ENCODE data around the gene ITGB7. TPM values are rescaled to one million over a fixed set of nuclear protein-coding genes. Genes with fewer than 3 reads are reported as not detected.
A peak's percentile ranks its signal among the peaks of the same experiment; 100 is the strongest.
"Not testable (repeated sequence)": the region's sequence is repeated elsewhere in the genome, so short reads cannot be mapped to it uniquely, and the experiment has no call there.

ITGB7 gene
- total and polyA plus RNA-seq, 4 experiments from 2014 or later, result 271 to 397 (median 378) TPM

- Histone ChIP-seq H3K27me3 (ENCODE audit: insufficient read depth, low read length) (no peaks in the 10 kb centered on the region), H3K4me1 (ENCODE audit: insufficient read depth, low read length) (no peaks in the 10 kb centered on the region), H3K4me3 (ENCODE audit: low read length in 2 of 2) (no peak overlapping the region), H3K9me3 (ENCODE audit: control insufficient read depth in 1 of 2, low read length in 2 of 2) (no peaks in the 10 kb centered on the region), H3K36me3 (ENCODE audit: insufficient read depth, low read length) (no peaks in the 10 kb centered on the region), H3K27ac (ENCODE audit: low read depth, low read length) (no peak overlapping the region)
- ChIA-PET POLR2A (ENCODE audit: partially characterized antibody) (interaction anchor here (1.6 kb wide), 1 partner anchor 20 kb away, joined by 3 read pairs; no protein-coding TSS in a partner anchor), CTCF (ENCODE audit: partially characterized antibody) (interaction anchor here (1.1 to 3.5 kb wide), 2 partner anchors 13 to 173 kb away, joined by 3 to 18 read pairs; no protein-coding TSS in a partner anchor)
- H3K27ac Mint-ChIP-seq, result no peak overlapping the region
- H3K36me3 Mint-ChIP-seq, result peaks cover 16 to 20% of the 10 kb centered on the region in 2 donors
- H3K4me1 Mint-ChIP-seq, result peaks cover 0 to 3% (median under 1%) of the 10 kb centered on the region in 4 donors
- intact Hi-C loops (cut with micrococcal nuclease), result no loop called here
- DNase-seq, result no peak
- no peaks in the 10 kb centered on the region for H3K9me3 Mint-ChIP-seq
- H3K4me3 Mint-ChIP-seq, result no peak overlapping the region
- H3K27me3 Mint-ChIP-seq, result no peaks in the 10 kb centered on the region
These were observed 34.7 kb downstream of the ITGB7 start for GRCh38 chr12:53172352-53172751.

- H3K4me1 Mint-ChIP-seq, result peaks cover 0 to 3% (median under 1%) of the 10 kb centered on the region in 4 donors
- Histone ChIP-seq H3K27ac (ENCODE audit: low read depth, low read length) (no peak overlapping the region), H3K9me3 (ENCODE audit: control insufficient read depth in 1 of 2, low read length in 2 of 2) (no peaks in the 10 kb centered on the region), H3K4me3 (ENCODE audit: low read length in 2 of 2) (no peak overlapping the region), H3K27me3 (ENCODE audit: insufficient read depth, low read length) (no peaks in the 10 kb centered on the region), H3K4me1 (ENCODE audit: insufficient read depth, low read length) (no peaks in the 10 kb centered on the region), H3K36me3 (ENCODE audit: insufficient read depth, low read length) (no peaks in the 10 kb centered on the region)
- ChIA-PET CTCF (ENCODE audit: partially characterized antibody) (interaction anchor here (0.9 to 3.5 kb wide), 2 partner anchors 9 to 12 kb away, joined by 3 to 18 read pairs; partner anchors contain the start of gene CSAD), POLR2A (ENCODE audit: partially characterized antibody) (interaction anchor here (1.6 kb wide), 1 partner anchor 21 kb away, joined by 3 read pairs; no protein-coding TSS in a partner anchor)
- no peaks in the 10 kb centered on the region for H3K9me3 Mint-ChIP-seq
- no peaks in the 10 kb centered on the region for H3K27me3 Mint-ChIP-seq
- intact Hi-C loops (cut with micrococcal nuclease), result no loop called here
- H3K27ac Mint-ChIP-seq, result peak overlapping the region in 3 of 7 donors; percentile 23 to 49 (median 44)
- no peak overlapping the region for H3K4me3 Mint-ChIP-seq
- no peak for DNase-seq
- H3K36me3 Mint-ChIP-seq, result peaks cover 16 to 26% of the 10 kb centered on the region in 2 donors
These were observed 35.2 kb downstream of the ITGB7 start for GRCh38 chr12:53171725-53172329.

DNA sequence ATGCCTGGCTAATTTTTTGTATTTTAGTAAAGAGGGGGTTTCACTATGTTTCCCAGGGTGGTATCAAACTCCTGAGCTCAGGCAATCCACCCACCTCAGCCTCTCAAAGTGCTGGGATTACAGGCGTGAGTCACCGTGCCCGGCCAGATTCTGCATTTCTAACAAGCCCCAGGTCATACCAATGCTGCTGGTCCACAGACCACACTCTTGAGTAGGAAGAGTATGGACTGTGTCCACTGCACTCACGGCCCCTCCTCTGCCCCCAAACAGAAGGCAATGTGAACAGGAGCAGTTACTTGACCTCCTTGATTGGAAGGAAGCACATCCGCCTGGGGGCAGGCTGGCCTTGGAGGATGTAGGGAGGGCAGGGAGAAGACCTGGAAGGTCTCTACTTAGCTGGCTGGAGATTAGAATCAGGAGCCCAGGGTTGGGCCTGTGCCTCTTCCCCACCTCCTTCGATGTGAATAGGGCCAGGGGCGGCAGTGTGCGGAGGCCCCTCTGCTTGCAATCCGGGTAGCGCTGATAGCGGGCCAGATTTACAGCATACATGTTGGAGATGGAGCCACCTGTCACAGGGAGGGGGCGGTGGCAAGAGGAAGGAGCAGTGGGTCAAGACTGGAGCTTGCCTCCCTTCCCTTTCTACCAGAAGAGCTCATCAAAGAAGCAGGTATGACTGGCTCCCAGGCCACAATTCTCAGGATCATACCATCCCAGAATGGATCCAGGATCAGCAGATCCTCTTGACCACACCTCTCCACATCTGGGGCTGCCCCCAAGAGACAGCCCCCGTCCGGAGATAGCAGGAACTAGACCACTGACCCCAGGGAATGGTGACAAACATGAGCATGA is 36.0 kb downstream of the ITGB7 start:
- Mint-ChIP-seq H3K36me3 (peaks cover 16 to 26% of the 10 kb centered on the region in 2 donors), H3K27ac (peak overlapping the region in 1 of 7 donors; percentile 43), H3K9me3 (no peaks in the 10 kb centered on the region), H3K4me1 (peaks cover 0 to 3% (median under 1%) of the 10 kb centered on the region in 4 donors), H3K4me3 (no peak overlapping the region), H3K27me3 (no peaks in the 10 kb centered on the region)
- ChIA-PET POLR2A (ENCODE audit: partially characterized antibody) (interaction anchor here (0.6 to 1.6 kb wide), 3 partner anchors 10 to 41 kb away, joined by 3 read pairs; partner anchors contain the start of gene CSAD), CTCF (ENCODE audit: partially characterized antibody) (interaction anchor here (0.9 to 3.5 kb wide), 2 partner anchors 10 to 11 kb away, joined by 3 to 18 read pairs; partner anchors contain the start of gene CSAD)
- Histone ChIP-seq H3K4me3 (ENCODE audit: low read length in 2 of 2) (no peak overlapping the region), H3K9me3 (ENCODE audit: control insufficient read depth in 1 of 2, low read length in 2 of 2) (no peaks in the 10 kb centered on the region), H3K4me1 (ENCODE audit: insufficient read depth, low read length) (no peaks in the 10 kb centered on the region), H3K27me3 (ENCODE audit: insufficient read depth, low read length) (no peaks in the 10 kb centered on the region), H3K27ac (ENCODE audit: low read depth, low read length) (no peak overlapping the region), H3K36me3 (ENCODE audit: insufficient read depth, low read length) (no peaks in the 10 kb centered on the region)
- intact Hi-C loops (cut with micrococcal nuclease), result no loop called here
- DNase-seq, result no peak

DNA sequence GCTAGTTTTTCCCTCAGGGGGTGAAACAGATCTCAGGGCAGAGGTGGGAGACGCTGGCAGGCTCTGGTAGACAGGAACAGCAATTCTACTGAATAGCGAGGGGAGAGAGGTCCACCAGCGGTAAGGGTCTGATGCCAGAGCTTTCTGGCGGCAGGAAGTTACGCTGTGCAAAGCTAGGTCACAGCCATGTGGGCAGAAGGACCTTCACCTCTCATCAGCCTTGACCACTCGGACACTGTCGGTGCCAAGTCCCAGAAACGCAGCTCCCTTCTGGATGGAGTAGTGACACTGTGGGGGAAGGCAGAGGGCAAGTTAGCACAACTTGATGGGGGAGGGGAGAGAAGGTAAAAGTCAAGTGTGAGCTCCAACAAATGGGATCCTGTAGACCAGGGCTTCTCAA is 36.8 kb downstream of the ITGB7 start:
- ChIA-PET POLR2A (ENCODE audit: partially characterized antibody) (interaction anchor here (0.6 kb wide), 2 partner anchors 11 to 42 kb away, joined by 3 read pairs; partner anchors contain the start of gene CSAD), CTCF (ENCODE audit: partially characterized antibody) (interaction anchor here (3.5 kb wide), 1 partner anchor 11 kb away, joined by 18 read pairs; no protein-coding TSS in a partner anchor)
- H3K4me1 ChIP-seq (ENCODE audit: insufficient read depth, low read length), result no peaks in the 10 kb centered on the region
- H3K36me3 ChIP-seq (ENCODE audit: insufficient read depth, low read length), result no peaks in the 10 kb centered on the region
- Mint-ChIP-seq H3K27ac (peak overlapping the region in 1 of 7 donors; percentile 12), H3K9me3 (no peaks in the 10 kb centered on the region), H3K4me1 (peaks cover 0 to 2% (median 0%) of the 10 kb centered on the region in 4 donors), H3K36me3 (peaks cover 16 to 26% of the 10 kb centered on the region in 2 donors), H3K27me3 (no peaks in the 10 kb centered on the region), H3K4me3 (no peak overlapping the region)
- no peak overlapping the region for H3K27ac ChIP-seq (ENCODE audit: low read depth, low read length)
- intact Hi-C loops (cut with micrococcal nuclease), result no loop called here
- DNase-seq, result no peak
- no peaks in the 10 kb centered on the region for H3K9me3 ChIP-seq (ENCODE audit: control insufficient read depth in 1 of 2, low read length in 2 of 2)
- H3K27me3 ChIP-seq (ENCODE audit: insufficient read depth, low read length), result no peaks in the 10 kb centered on the region
- no peak overlapping the region for H3K4me3 ChIP-seq (ENCODE audit: low read length in 2 of 2)

DNA sequence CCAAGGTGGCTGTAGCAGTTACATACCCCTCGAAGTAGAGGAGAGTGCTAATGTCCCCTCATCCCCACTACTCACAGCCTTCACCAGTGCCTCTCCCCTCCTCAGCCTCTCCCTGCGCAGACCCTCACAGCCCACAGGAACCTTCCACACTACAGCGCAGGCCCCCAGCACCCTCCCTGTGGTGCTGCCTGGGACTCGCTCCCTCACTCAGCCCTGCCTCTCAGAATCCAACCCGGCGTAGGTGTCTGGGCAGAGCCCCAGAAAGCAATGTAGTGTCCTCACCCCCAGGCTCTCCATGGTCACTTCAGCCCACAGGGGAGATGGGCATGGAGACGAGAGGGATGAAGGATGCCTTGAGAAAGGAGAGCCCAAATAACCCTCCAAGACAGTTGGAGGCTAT is 37.4 kb downstream of the ITGB7 start:
- Mint-ChIP-seq H3K4me3 (no peak overlapping the region), H3K4me1 (no peaks in the 10 kb centered on the region), H3K9me3 (no peaks in the 10 kb centered on the region), H3K27me3 (no peaks in the 10 kb centered on the region), H3K36me3 (peaks cover 16 to 26% of the 10 kb centered on the region in 2 donors), H3K27ac (no peak overlapping the region)
- intact Hi-C loops (cut with micrococcal nuclease), result no loop called here
- no peak for DNase-seq
- ChIA-PET CTCF (ENCODE audit: partially characterized antibody) (interaction anchor here (1.3 kb wide), 1 partner anchor 9 kb away, joined by 4 read pairs; no protein-coding TSS in a partner anchor), POLR2A (ENCODE audit: partially characterized antibody) (no interaction called here)
- Histone ChIP-seq H3K9me3 (ENCODE audit: control insufficient read depth in 1 of 2, low read length in 2 of 2) (no peaks in the 10 kb centered on the region), H3K27me3 (ENCODE audit: insufficient read depth, low read length) (no peaks in the 10 kb centered on the region), H3K27ac (ENCODE audit: low read depth, low read length) (no peak overlapping the region), H3K36me3 (ENCODE audit: insufficient read depth, low read length) (no peaks in the 10 kb centered on the region), H3K4me3 (ENCODE audit: low read length in 2 of 2) (no peak overlapping the region), H3K4me1 (ENCODE audit: insufficient read depth, low read length) (no peaks in the 10 kb centered on the region)

DNA sequence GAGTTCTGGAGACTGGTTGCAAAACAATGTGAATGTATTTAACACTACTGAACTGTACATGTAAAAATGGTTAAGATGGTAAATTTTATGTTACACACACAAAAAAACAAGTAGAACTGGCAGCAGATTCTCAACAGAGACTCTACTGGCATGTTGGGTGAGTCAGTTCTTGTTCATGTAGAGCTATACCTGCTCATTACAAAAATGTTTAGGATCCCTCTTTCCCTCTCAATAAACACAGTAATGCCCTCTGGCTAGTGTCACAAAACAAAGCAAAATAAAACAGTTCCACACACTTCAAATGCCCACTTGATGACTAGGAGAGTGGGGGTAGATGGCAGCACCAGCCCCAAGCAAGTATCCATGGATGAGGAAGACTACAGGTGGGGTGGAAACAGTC is 40.2 kb downstream of the ITGB7 start:
- Histone ChIP-seq H3K27ac (ENCODE audit: low read depth, low read length) (no peak overlapping the region), H3K4me1 (ENCODE audit: insufficient read depth, low read length) (no peaks in the 10 kb centered on the region), H3K27me3 (ENCODE audit: insufficient read depth, low read length) (no peaks in the 10 kb centered on the region), H3K36me3 (ENCODE audit: insufficient read depth, low read length) (no peaks in the 10 kb centered on the region), H3K4me3 (ENCODE audit: low read length in 2 of 2) (no peak overlapping the region), H3K9me3 (ENCODE audit: control insufficient read depth in 1 of 2, low read length in 2 of 2) (no peaks in the 10 kb centered on the region)
- H3K9me3 Mint-ChIP-seq, result no peaks in the 10 kb centered on the region
- DNase-seq, result no peak
- no peaks in the 10 kb centered on the region for H3K27me3 Mint-ChIP-seq
- intact Hi-C loops (cut with micrococcal nuclease), result no loop called here
- H3K36me3 Mint-ChIP-seq, result peaks cover 14 to 24% of the 10 kb centered on the region in 2 donors
- H3K4me1 Mint-ChIP-seq, result no peaks in the 10 kb centered on the region
- POLR2A ChIA-PET (ENCODE audit: partially characterized antibody), result interaction anchor here (1.0 kb wide), 1 partner anchor 177 kb away, joined by 3 read pairs; no protein-coding TSS in a partner anchor
- CTCF ChIA-PET (ENCODE audit: partially characterized antibody), result interaction anchor here (1.6 kb wide), 1 partner anchor 155 kb away, joined by 5 read pairs; the partner anchor contains the start of gene AAAS
- peak overlapping the region in 3 of 7 donors; percentile 42 to 57 (median 53) for H3K27ac Mint-ChIP-seq
- no peak overlapping the region for H3K4me3 Mint-ChIP-seq

DNA sequence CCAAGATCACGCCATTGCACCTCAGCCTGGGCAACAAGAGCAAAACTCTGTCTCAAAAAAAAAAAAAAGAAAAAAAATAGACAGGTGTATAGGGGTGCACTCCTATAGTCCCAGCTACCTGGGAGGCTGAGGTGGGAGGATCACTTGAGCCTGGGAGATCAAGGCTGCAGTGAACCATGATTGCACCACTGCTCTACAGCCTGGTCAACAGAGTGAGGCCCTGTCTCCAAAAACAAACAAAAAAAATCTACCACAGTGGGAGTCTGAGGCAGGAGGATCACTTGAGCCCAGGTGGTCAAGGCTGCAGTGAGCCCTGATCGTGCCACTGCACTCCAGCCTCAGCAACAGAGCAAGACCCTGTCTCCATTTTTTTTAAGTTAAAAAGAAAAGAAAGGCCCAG is 44.0 kb downstream of the ITGB7 start:
- POLR2A ChIA-PET (ENCODE audit: partially characterized antibody), result interaction anchor here (2.6 kb wide), 1 partner anchor 17 kb away, joined by 10 read pairs; the partner anchor contains the start of genes CSAD and ZNF740
- H3K4me3 Mint-ChIP-seq; DNase-seq; H3K27ac Mint-ChIP-seq; H3K36me3 ChIP-seq (ENCODE audit: insufficient read depth, low read length); H3K27me3 Mint-ChIP-seq; intact Hi-C loops (cut with micrococcal nuclease); H3K4me3 ChIP-seq (ENCODE audit: low read length in 2 of 2); H3K9me3 Mint-ChIP-seq; H3K27me3 ChIP-seq (ENCODE audit: insufficient read depth, low read length); H3K4me1 Mint-ChIP-seq; H3K27ac ChIP-seq (ENCODE audit: low read depth, low read length); H3K9me3 ChIP-seq (ENCODE audit: control insufficient read depth in 1 of 2, low read length in 2 of 2); H3K36me3 Mint-ChIP-seq: not testable (repeated sequence)
- CTCF ChIA-PET (ENCODE audit: partially characterized antibody), result interaction anchor here (4.5 to 10.4 kb wide), 4 partner anchors 26 to 127 kb away, joined by 30 to 165 read pairs (median 48); partner anchors contain the start of gene PFDN5
- peaks cover 10% of the 10 kb centered on the region for H3K4me1 ChIP-seq (ENCODE audit: insufficient read depth, low read length)
